DMS79 treated with DMSO at 0.1 percent for 48 hours (cell line): Measurements from ENCODE around the gene EME2.
"Not testable (repeated sequence)": the region's sequence is repeated elsewhere in the genome, so short reads cannot be mapped to it uniquely, and the experiment has no call there.

Experiments
- DNase-seq: peaks from one replicate; lab custom pipeline; 2025; lab: John Stamatoyannopoulos, UW

The EME2 gene

GRCh38 chr16:1791256-1791942 lies 18.8 kb downstream of the EME2 start:
- DNase-seq, result no peak

GRCh38 chr16:1791943-1792812 lies 19.6 kb downstream of the EME2 start:
- DNase-seq, result no peak

- DNase-seq, result no peak
These were observed 20.4 kb downstream of the EME2 start for GRCh38 chr16:1792836-1793577.

- DNase-seq, result no peak
These were observed 21.1 kb downstream of the EME2 start, which contains the start of gene IGFALS for GRCh38 chr16:1793578-1794220. TSS of gene IGFALS (minus strand) at chr16:1793705. CDS start at chr16:1793652, 53 bp downstream.

GRCh38 chr16:1794221-1794871 lies 21.7 kb downstream of the EME2 start:
- DNase-seq, result peak; percentile 14

GRCh38 chr16:1794908-1795666 lies 22.5 kb downstream of the EME2 start:
- DNase-seq, result no peak

- DNase-seq, result not testable (repeated sequence)
These were observed 26.7 kb downstream of the EME2 start for GRCh38 chr16:1799263-1799662.

GRCh38 chr16:1800701-1801100 lies 28.1 kb downstream of the EME2 start:
- DNase-seq, result no peak

GRCh38 chr16:1807626-1808025 lies 35.0 kb downstream of the EME2 start:
- no peak for DNase-seq

- no peak for DNase-seq
These were observed 36.1 kb downstream of the EME2 start for GRCh38 chr16:1808691-1809090.

- DNase-seq, result no peak
These were observed 36.7 kb downstream of the EME2 start for GRCh38 chr16:1809281-1809801.

- no peak for DNase-seq
These were observed 37.5 kb downstream of the EME2 start for GRCh38 chr16:1810106-1810505.

GRCh38 chr16:1810536-1810935 lies 37.9 kb downstream of the EME2 start:
- DNase-seq, result no peak

- DNase-seq, result peak; percentile 5
These were observed 40.1 kb downstream of the EME2 start for GRCh38 chr16:1812732-1813163.

- no peak for DNase-seq
These were observed 42.9 kb downstream of the EME2 start for GRCh38 chr16:1815461-1815860.

GRCh38 chr16:1816396-1817275 lies 44.0 kb downstream of the EME2 start:
- no peak for DNase-seq

- no peak for DNase-seq
These were observed 44.6 kb downstream of the EME2 start for GRCh38 chr16:1817276-1817589.

- no peak for DNase-seq
These were observed 45.1 kb downstream of the EME2 start for GRCh38 chr16:1817716-1818115.

GRCh38 chr16:1818204-1818872 lies 45.7 kb downstream of the EME2 start:
- DNase-seq, result no peak
